ENCODE measurements around the gene FRMD4B.
A peak's percentile ranks its signal among the peaks of the same experiment; 100 is the strongest.
"Not testable (repeated sequence)": the region's sequence is repeated elsewhere in the genome, so short reads cannot be mapped to it uniquely, and the experiment has no call there.

The FRMD4B gene

GRCh38 chr3:69342074-69342473 lies 43.8 kb downstream of the FRMD4B start:
- intact Hi-C loops (cut with micrococcal nuclease), result no loop called here
- H3K9me3 Mint-ChIP-seq, result peaks cover 13% of the 10 kb centered on the region
- peaks cover 58% of the 10 kb centered on the region for H3K4me1 Mint-ChIP-seq (ENCODE audit: low read depth)
- H3K27me3 Mint-ChIP-seq, result no peaks in the 10 kb centered on the region
- no peak overlapping the region for H3K4me3 Mint-ChIP-seq
- H3K27ac Mint-ChIP-seq, result no peak overlapping the region
- H3K36me3 Mint-ChIP-seq (ENCODE audit: low read depth), result peaks cover 17% of the 10 kb centered on the region

DNA sequence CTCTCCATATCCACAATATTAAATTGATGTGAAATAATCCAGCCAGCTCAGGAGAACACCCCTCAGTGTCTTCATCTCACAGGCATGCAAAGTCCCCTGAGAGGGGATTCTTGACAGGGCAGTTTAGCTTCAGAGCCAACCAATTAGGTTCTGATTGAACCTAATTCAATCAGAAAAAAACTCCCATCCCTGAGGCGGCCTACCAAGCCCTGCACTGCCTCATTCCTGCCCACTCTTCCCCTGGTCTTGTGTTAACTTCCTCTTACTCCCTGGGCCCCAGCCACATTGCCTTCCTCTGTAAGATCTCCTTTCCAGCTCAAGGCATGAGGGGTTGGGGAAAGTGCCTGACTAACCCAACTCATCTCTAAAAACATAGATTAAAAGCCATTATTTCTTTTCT lies 46.1 kb downstream of the FRMD4B start:
- H3K4me1 Mint-ChIP-seq (ENCODE audit: low read depth), result peaks cover 42% of the 10 kb centered on the region
- intact Hi-C loops (cut with micrococcal nuclease), result no loop called here
- no peaks in the 10 kb centered on the region for H3K27me3 Mint-ChIP-seq
- no peaks in the 10 kb centered on the region for H3K9me3 Mint-ChIP-seq
- H3K27ac Mint-ChIP-seq, result peak overlapping the region; percentile 72
- no peak overlapping the region for H3K4me3 Mint-ChIP-seq
- H3K36me3 Mint-ChIP-seq (ENCODE audit: low read depth), result peaks cover 25% of the 10 kb centered on the region

DNA sequence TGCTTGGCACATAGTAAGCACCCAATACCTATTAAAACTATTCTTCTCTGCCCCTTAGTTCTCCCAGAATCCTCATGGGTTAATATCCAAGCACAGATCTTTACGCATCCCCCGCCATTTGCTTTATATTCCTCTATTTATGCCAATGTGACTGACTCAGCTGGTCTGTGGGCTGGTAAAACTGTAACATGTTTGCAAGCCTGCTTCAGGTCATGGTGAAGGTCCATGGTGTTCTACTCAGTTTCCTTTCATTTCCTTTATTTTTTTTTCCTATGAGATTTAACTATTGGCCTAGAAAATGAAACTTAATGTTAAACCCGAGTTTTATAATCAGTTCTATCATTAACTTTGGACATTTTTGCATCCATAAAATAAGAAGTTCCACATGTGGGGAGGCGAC lies 47.0 kb downstream of the FRMD4B start:
- Mint-ChIP-seq H3K4me3 (no peak overlapping the region), H3K4me1 (ENCODE audit: low read depth) (peaks cover 37% of the 10 kb centered on the region), H3K36me3 (ENCODE audit: low read depth) (peaks cover 29% of the 10 kb centered on the region), H3K27ac (peak overlapping the region; percentile 72), H3K27me3 (no peaks in the 10 kb centered on the region), H3K9me3 (no peaks in the 10 kb centered on the region)
- intact Hi-C loops (cut with micrococcal nuclease), result no loop called here

DNA sequence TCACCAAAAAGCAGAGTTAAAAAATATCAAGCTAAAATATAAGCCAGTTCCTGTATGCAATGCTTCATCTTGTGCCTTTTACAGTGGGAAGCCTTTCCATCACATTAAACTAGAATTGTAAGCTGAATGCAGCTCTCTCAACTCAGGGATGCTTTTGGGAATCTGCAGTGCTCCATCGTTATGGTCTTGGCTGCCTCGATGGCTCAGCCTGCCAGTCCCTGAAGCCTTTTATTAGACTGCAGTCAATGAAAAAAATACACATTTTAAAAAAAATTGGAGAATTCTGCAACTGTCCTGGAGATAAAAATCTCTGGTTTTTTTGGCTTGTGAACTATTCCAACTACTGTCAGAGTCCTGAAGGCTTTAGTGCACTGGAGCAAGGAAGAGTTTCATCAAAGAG lies 53.0 kb downstream of the FRMD4B start:
- Mint-ChIP-seq H3K9me3 (no peaks in the 10 kb centered on the region), H3K4me3 (no peak overlapping the region), H3K27ac (peak overlapping the region; percentile 99), H3K36me3 (ENCODE audit: low read depth) (peaks cover 40% of the 10 kb centered on the region), H3K27me3 (no peaks in the 10 kb centered on the region), H3K4me1 (ENCODE audit: low read depth) (peaks cover 44% of the 10 kb centered on the region)
- intact Hi-C loops (cut with micrococcal nuclease), result no loop called here

DNA sequence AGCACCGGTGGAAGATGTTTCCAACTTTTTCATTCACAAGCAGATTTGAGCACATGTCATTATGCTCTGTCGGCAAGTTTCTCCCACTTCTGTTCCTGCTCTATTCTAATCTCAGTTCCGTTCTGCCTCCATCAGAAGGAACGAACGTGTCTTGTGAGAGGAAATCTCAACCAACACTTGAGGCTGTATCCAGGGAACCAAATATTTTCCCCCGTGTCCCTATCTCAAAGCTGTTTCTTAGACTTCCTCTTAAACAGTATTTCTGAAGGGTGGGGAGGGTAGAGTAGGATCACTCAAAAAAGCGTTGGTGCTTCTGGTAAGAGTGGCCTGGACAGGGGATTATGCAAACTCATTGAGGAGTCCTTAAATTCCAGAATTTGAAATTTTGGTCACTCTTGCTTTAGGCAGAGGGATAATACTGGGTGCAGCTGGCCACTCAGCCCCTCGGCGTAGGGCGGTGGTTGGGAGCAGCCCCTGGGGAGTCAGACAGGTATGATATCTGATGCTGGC lies 54.9 kb downstream of the FRMD4B start:
- intact Hi-C loops (cut with micrococcal nuclease), result loop anchor here (1.0 kb wide), 1 partner anchor 10 kb away; no protein-coding TSS in a partner anchor
- peaks cover 28% of the 10 kb centered on the region for H3K36me3 Mint-ChIP-seq (ENCODE audit: low read depth)
- no peaks in the 10 kb centered on the region for H3K9me3 Mint-ChIP-seq
- H3K4me3 Mint-ChIP-seq, result peak overlapping the region; percentile 14
- H3K27me3 Mint-ChIP-seq, result no peaks in the 10 kb centered on the region
- H3K4me1 Mint-ChIP-seq (ENCODE audit: low read depth), result peaks cover 60% of the 10 kb centered on the region
- H3K27ac Mint-ChIP-seq, result peak overlapping the region; percentile 99

DNA sequence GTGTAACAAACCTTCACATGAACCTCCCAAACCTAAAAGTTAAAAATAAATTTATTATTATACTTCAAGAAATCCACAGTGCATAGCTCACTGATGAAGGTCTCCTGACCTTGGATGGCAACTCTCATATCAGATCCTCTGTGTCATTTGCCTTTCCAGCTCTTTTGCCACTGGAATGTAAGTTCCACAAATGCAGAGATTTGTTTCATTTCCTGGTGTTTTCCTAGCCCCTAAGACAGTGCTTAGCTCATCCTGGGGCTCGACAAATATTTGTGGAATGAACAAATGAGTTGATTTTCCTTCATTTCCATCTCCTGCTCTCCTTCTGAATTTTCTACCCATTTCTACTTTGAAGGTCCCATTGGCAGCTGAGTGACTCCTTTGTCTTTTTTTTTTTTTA lies 56.0 kb downstream of the FRMD4B start:
- Mint-ChIP-seq H3K4me3 (no peak overlapping the region), H3K4me1 (ENCODE audit: low read depth) (peaks cover 67% of the 10 kb centered on the region), H3K36me3 (ENCODE audit: low read depth) (peaks cover 27% of the 10 kb centered on the region), H3K9me3 (no peaks in the 10 kb centered on the region), H3K27ac (peak overlapping the region; percentile 99), H3K27me3 (no peaks in the 10 kb centered on the region)
- intact Hi-C loops (cut with micrococcal nuclease), result loop anchor here (1.0 to 10.0 kb wide), 2 partner anchors 9 to 245 kb away; partner anchors contain the start of genes ARL6IP5 and UBA3

DNA sequence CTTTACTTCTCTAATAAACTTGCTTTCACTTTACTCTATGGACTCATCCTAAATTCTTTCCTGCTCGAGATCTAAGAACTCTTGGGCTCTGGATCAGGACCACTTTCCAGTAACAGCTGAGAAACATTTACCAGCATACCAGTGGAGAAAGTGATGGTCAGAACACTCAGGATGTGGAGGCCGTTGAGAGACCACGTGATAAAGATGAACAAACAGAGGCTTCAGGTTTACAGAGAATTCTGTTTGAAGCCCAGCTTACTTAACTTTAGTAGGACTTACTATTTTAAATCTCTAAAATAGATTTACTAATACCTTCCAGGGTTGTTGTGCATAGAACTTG lies 57.0 kb downstream of the FRMD4B start:
- H3K4me1 Mint-ChIP-seq (ENCODE audit: low read depth), result peaks cover 77% of the 10 kb centered on the region
- intact Hi-C loops (cut with micrococcal nuclease), result loop anchor here (10.0 kb wide), 1 partner anchor 244 kb away; the partner anchor contains the start of genes ARL6IP5 and UBA3
- peak overlapping the region; percentile 36 for H3K4me3 Mint-ChIP-seq
- peak overlapping the region; percentile 99 for H3K27ac Mint-ChIP-seq
- H3K9me3 Mint-ChIP-seq, result no peaks in the 10 kb centered on the region
- no peaks in the 10 kb centered on the region for H3K27me3 Mint-ChIP-seq
- peaks cover 21% of the 10 kb centered on the region for H3K36me3 Mint-ChIP-seq (ENCODE audit: low read depth)

DNA sequence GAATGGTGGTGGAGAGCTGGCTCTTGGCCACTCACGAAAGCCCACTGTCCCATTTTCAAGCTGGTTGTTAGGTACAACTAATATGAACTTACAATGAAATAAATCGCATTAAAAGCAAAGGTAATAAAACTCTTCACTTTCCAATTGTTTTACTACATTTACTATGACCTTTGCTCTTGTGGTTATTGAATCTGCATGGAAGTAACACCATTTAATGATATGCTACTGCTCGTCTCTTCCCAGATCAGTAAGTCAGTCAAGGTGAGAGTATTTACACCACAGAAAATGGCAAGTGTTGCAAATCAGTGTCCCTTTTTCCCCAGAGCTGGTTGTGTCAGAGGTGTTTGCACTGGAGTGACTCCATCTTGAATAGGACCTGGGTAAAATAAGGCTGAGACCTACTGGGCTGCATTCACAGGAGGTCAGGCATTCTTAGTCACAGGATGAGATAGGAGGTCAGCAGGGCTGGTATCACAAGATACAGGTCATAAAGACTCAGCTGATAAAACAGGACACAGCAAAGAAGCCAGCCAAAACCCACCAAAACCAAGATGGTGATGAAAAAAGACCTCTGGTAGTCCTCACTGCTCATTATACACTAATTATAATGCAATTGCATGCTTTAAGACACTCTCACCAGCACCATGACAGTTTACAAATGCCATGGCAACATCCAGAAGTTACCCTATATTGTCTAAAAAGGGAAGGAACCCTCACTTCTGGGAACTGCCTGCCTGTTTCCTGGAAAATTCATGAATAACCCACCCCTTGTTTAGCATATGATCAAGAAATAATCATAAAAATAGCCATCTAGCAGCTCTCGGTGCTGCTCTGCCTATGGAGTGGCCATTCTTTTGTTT lies 57.6 kb downstream of the FRMD4B start:
- Mint-ChIP-seq H3K4me1 (ENCODE audit: low read depth) (peaks cover 79% of the 10 kb centered on the region), H3K36me3 (ENCODE audit: low read depth) (peaks cover 20% of the 10 kb centered on the region), H3K4me3 (peak overlapping the region; percentile 36), H3K27ac (peak overlapping the region; percentile 99), H3K27me3 (no peaks in the 10 kb centered on the region), H3K9me3 (no peaks in the 10 kb centered on the region)
- intact Hi-C loops (cut with micrococcal nuclease), result loop anchor here (10.0 kb wide), 1 partner anchor 244 kb away; the partner anchor contains the start of genes ARL6IP5 and UBA3

- H3K27ac Mint-ChIP-seq, result peak overlapping the region; percentile 99
- peaks cover 80% of the 10 kb centered on the region for H3K4me1 Mint-ChIP-seq (ENCODE audit: low read depth)
- intact Hi-C loops (cut with micrococcal nuclease), result loop anchor here (1.0 to 10.0 kb wide), 2 partner anchors 26 to 242 kb away; partner anchors contain the start of genes ARL6IP5 and UBA3
- no peaks in the 10 kb centered on the region for H3K9me3 Mint-ChIP-seq
- H3K36me3 Mint-ChIP-seq (ENCODE audit: low read depth), result peaks cover 18% of the 10 kb centered on the region
- H3K4me3 Mint-ChIP-seq, result peak overlapping the region; percentile 34
- no peaks in the 10 kb centered on the region for H3K27me3 Mint-ChIP-seq
These were observed 59.0 kb downstream of the FRMD4B start for GRCh38 chr3:69326855-69327300.

DNA sequence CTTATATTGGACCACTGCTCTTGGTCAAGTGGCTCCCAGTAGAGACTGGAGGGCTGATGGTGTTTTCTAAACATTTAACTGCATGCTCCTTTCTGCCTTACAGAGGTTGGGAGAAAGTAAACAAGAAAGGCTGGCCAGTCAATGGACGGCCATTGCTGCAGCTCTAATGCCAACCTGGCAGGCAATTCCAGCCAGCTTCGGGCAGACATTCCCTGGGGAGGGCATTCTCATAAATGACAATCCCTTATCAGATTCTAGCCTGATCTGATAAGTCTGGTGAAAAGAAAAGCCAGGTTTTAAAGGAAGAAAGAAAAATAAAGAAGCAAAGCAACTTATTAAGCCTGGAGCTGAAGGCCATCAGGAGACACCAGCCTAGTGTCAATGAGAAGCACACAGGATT lies 60.7 kb downstream of the FRMD4B start:
- Mint-ChIP-seq H3K4me1 (ENCODE audit: low read depth) (peaks cover 79% of the 10 kb centered on the region), H3K27me3 (no peaks in the 10 kb centered on the region), H3K27ac (peak overlapping the region; percentile 96), H3K4me3 (no peak overlapping the region), H3K36me3 (ENCODE audit: low read depth) (peaks cover 24% of the 10 kb centered on the region), H3K9me3 (no peaks in the 10 kb centered on the region)
- intact Hi-C loops (cut with micrococcal nuclease), result loop anchor here (10.0 kb wide), 1 partner anchor 240 kb away; the partner anchor contains the start of genes ARL6IP5 and UBA3

GRCh38 chr3:69324362-69325025 lies 61.4 kb downstream of the FRMD4B start:
- Mint-ChIP-seq H3K9me3 (no peaks in the 10 kb centered on the region), H3K4me1 (ENCODE audit: low read depth) (peaks cover 78% of the 10 kb centered on the region), H3K27ac (peak overlapping the region; percentile 96), H3K36me3 (ENCODE audit: low read depth) (peaks cover 24% of the 10 kb centered on the region), H3K27me3 (no peaks in the 10 kb centered on the region), H3K4me3 (peak overlapping the region; percentile 58)
- intact Hi-C loops (cut with micrococcal nuclease), result loop anchor here (1.0 to 10.0 kb wide), 3 partner anchors 63 to 240 kb away; partner anchors contain the start of genes ARL6IP5, FRMD4B and UBA3

DNA sequence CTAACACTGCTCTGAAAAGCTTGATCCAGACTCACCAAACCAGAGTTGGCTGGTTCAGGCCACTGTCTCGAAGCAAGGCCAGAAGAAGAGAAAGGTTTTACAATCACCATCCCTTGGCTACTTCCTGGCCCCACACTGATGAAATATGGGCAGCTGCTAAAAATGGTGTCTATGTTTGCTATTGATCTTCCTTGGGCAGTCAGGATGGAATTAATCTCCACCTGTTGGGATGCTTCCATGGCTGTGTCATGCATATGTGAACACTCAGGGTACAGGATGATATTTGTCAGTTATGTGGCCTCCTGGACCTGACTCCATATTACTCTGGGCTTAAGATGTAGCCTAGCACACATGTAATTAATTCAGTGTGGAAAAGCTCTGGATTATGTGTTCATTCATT lies 61.9 kb downstream of the FRMD4B start:
- H3K27ac Mint-ChIP-seq, result peak overlapping the region; percentile 96
- H3K4me3 Mint-ChIP-seq, result no peak overlapping the region
- peaks cover 79% of the 10 kb centered on the region for H3K4me1 Mint-ChIP-seq (ENCODE audit: low read depth)
- no peaks in the 10 kb centered on the region for H3K27me3 Mint-ChIP-seq
- H3K9me3 Mint-ChIP-seq, result no peaks in the 10 kb centered on the region
- intact Hi-C loops (cut with micrococcal nuclease), result loop anchor here (1.0 to 10.0 kb wide), 3 partner anchors 63 to 239 kb away; partner anchors contain the start of genes ARL6IP5, FRMD4B and UBA3
- H3K36me3 Mint-ChIP-seq (ENCODE audit: low read depth), result peaks cover 24% of the 10 kb centered on the region

DNA sequence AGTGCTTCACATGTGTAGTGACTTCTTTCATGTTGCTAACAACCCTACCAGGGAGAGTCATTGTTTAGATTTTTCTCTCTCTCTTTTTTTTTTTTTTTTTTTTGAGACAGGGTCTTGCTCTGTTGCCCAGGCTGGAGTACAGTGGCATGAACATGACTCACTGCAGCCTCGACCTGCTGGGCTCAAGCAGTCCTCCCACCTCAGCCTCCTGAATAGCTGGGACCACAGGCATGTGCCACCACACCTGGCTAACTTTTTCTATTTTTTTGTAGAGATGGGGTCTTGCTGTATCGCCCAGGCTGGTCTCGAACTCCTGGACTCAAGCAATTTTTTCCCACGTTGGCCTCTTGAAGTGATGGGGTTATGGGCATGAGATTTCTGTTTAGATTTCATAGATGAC lies 63.4 kb downstream of the FRMD4B start:
- peaks cover 34% of the 10 kb centered on the region for H3K36me3 Mint-ChIP-seq (ENCODE audit: low read depth)
- intact Hi-C loops (cut with micrococcal nuclease), result loop anchor here (5.0 to 10.0 kb wide), 2 partner anchors 65 to 238 kb away; partner anchors contain the start of genes ARL6IP5, FRMD4B and UBA3
- peak overlapping the region; percentile 98 for H3K27ac Mint-ChIP-seq
- H3K4me3 Mint-ChIP-seq, H3K27me3 Mint-ChIP-seq, H3K9me3 Mint-ChIP-seq: not testable (repeated sequence)
- H3K4me1 Mint-ChIP-seq (ENCODE audit: low read depth), result peaks cover 75% of the 10 kb centered on the region
